K562 (cell line): ENCODE data around the gene NAGLU. TPM values are rescaled to one million over a fixed set of nuclear protein-coding genes. Genes with fewer than 3 reads are reported as not detected.
A peak's percentile ranks its signal among the peaks of the same experiment; 100 is the strongest.

Experiments used
- BHLHE40 ChIP-seq: IDR thresholded peaks from 2 replicates; pipeline ENCODE4 v1.6.1; 2011; ENCODE audit warnings: low read length, improper control_type of control experiment
- FOSL1 ChIP-seq: fragments of 200-800 bp; sonication (Bioruptor generic); conservative IDR thresholded peaks from 2 replicates; pipeline ENCODE4 v1.6.1; 2016; ENCODE audit warnings: missing genetic modification characterization, missing compliant biosample characterization
- HDAC2 ChIP-seq: fragments of 450-650 bp; IDR thresholded peaks from 2 replicates; pipeline ENCODE4 v1.6.1; 2016; ENCODE audit warnings: mild to moderate bottlenecking
- HNRNPLL ChIP-seq: fragments of 200-400 bp; formaldehyde crosslinking; IDR thresholded peaks from 2 replicates; pipeline ENCODE4 v1.6.1; 2017; ENCODE audit warnings: low read length, low read depth, mild to moderate bottlenecking; ENCODE audit not compliant: poor library complexity, severe bottlenecking
- JUN ChIP-seq, 2 experiments: sonication (generic) in 1 of 2; formaldehyde crosslinking in 1 of 2; IDR thresholded peaks; 2 replicates each; pipeline versions ENCODE4 v1.6.1 to v1.8.0; 2012 to 2022; ENCODE audit warnings: borderline replicate concordance in 2 of 2, mild to moderate bottlenecking in 2 of 2, improper control_type of control experiment in 1 of 2, low read depth in 1 of 2, low read length in 1 of 2, missing genetic modification reagents in 1 of 2
- L3MBTL2 ChIP-seq: fragments of 450-650 bp; IDR thresholded peaks from 2 replicates; pipeline ENCODE4 v1.6.1; 2016; ENCODE audit warnings: mild to moderate bottlenecking, moderate library complexity
- MEIS2 ChIP-seq: fragments of 450-650 bp; IDR thresholded peaks from 2 replicates; pipeline ENCODE4 v1.6.1; 2014; ENCODE audit warnings: mild to moderate bottlenecking; ENCODE audit not compliant: partially characterized antibody
- MXI1 ChIP-seq: IDR thresholded peaks from 2 replicates; pipeline ENCODE4 v1.6.1; 2011; ENCODE audit warnings: low read depth, mild to moderate bottlenecking, improper control_type of control experiment, low read length
- NCOR1 ChIP-seq: fragments of 450-650 bp; IDR thresholded peaks from 2 replicates; pipeline ENCODE4 v1.6.1; 2016; ENCODE audit warnings: mild to moderate bottlenecking, moderate library complexity
- NFIC ChIP-seq: fragments of 450-650 bp; IDR thresholded peaks from 2 replicates; pipeline ENCODE4 v1.6.1; 2017; ENCODE audit warnings: mild to moderate bottlenecking, inconsistent platforms
- POLR2G ChIP-seq: fragments of 200-400 bp; formaldehyde crosslinking; IDR thresholded peaks from 2 replicates; pipeline ENCODE4 v1.6.1; 2017; ENCODE audit warnings: low read depth, mild to moderate bottlenecking, antibody characterized with exemption, low read length, moderate library complexity
- RAD51 ChIP-seq: fragments of 450-650 bp; IDR thresholded peaks from 2 replicates; pipeline ENCODE4 v1.7.1; 2016; ENCODE audit warnings: low read depth, mild to moderate bottlenecking, borderline replicate concordance
- RCOR1 ChIP-seq, 2 experiments: IDR thresholded peaks; 2 replicates each; pipeline ENCODE4 v1.6.1; 2012; ENCODE audit warnings: low read depth in 2 of 2, low read length in 2 of 2, borderline replicate concordance in 1 of 2, improper control_type of control experiment in 1 of 2
- SIN3A ChIP-seq, 2 experiments: fragments of 150-350 bp in 1 of 2; IDR thresholded peaks; 2 replicates each; pipeline ENCODE4 v1.6.1; 2011 to 2016; ENCODE audit warnings: borderline replicate concordance in 2 of 2, low read depth in 2 of 2, low read length in 2 of 2, mild to moderate bottlenecking in 2 of 2, moderate library complexity in 2 of 2; ENCODE audit not compliant: control insufficient read depth in 1 of 2
- SRSF7 ChIP-seq: fragments of 200-400 bp; formaldehyde crosslinking; optimal IDR thresholded peaks from 2 replicates; pipeline ENCODE3; 2017; ENCODE audit warnings: mild to moderate bottlenecking, low read depth, low read length
- TGIF2 ChIP-seq: sonication (generic); formaldehyde crosslinking; IDR thresholded peaks from 2 replicates; pipeline ENCODE4 v1.8.1; 2022; ENCODE audit warnings: mild to moderate bottlenecking, missing genetic modification reagents, moderate library complexity
- ZBED1 ChIP-seq: IDR thresholded peaks from 2 replicates; pipeline ENCODE4 v1.6.1; 2014
- ZNF584 ChIP-seq: fragments of 200-800 bp; sonication (Bioruptor generic); IDR thresholded peaks from 2 replicates; pipeline ENCODE4 v1.6.1; 2016; ENCODE audit warnings: low read depth, mild to moderate bottlenecking, missing genetic modification characterization, missing compliant biosample characterization
- ZNF76 ChIP-seq: fragments of 250-450 bp; sonication (Bioruptor Pico); IDR thresholded peaks from 2 replicates; pipeline ENCODE4 v1.4.0; 2020; ENCODE audit warnings: mild to moderate bottlenecking, moderate library complexity, borderline replicate concordance
- polyA plus RNA-seq, 8 experiments: library from polyadenylated mRNA; depleted of rRNA in 4 of 8; stranded (reverse) in 5 of 8; unstranded in 3 of 8; fragments of >200 nt; fragmentation: Nextera tagmentation in 2 of 8; fragmentation: Illumina TruSeq in 1 of 8; extraction: Ambion mirVana in 2 of 8; extraction: Trizol in 1 of 8; gene quantifications; 2 replicates each; pipeline versions ENCODE4 v1.2.1 to v1.2.3, GENCODE V29; 2011 to 2014; ENCODE audit warnings: inconsistent platforms in 1 of 8, missing spikeins in 1 of 8
- total RNA-seq, 7 experiments: library from RNA; depleted of rRNA in 6 of 7; stranded (reverse); fragments of >200 nt in 6 of 7; fragmentation: Illumina TruSeq in 2 of 7; extraction: Trizol in 2 of 7; gene quantifications; 2 replicates each; pipeline versions ENCODE4 v1.2.1 to v1.2.3, GENCODE V29; 2011 to 2021; ENCODE audit warnings: low replicate concordance in 1 of 7
- TF ChIP-seq, protein P1 (sequence below), 3 experiments: fragments of 200-800 bp in 1 of 3; fragments of 250-450 bp in 1 of 3; fragments of 450-650 bp in 1 of 3; sonication (Bioruptor Pico) in 1 of 3; sonication (Bioruptor generic) in 1 of 3; formaldehyde crosslinking in 1 of 3; IDR thresholded peaks; 2 replicates each; pipeline versions ENCODE4 v1.6.1 to v1.8.0; 2016 to 2022; ENCODE audit warnings: mild to moderate bottlenecking in 2 of 3, missing genetic modification characterization in 2 of 3, missing compliant biosample characterization in 1 of 3, moderate library complexity in 1 of 3
- TF ChIP-seq, protein P2 (sequence below): IDR thresholded peaks from 2 replicates; pipeline ENCODE4 v1.6.1; 2011; ENCODE audit warnings: borderline replicate concordance, low read depth, mild to moderate bottlenecking, moderate library complexity, low read length; ENCODE audit not compliant: insufficient read depth, poor library complexity, severe bottlenecking

The NAGLU gene
- total and polyA plus RNA-seq, 9 of the 15 experiments (the other 6 are each of a cell fraction or from before 2014, with no cell fraction given) = 0.04 to 21.5 (median 8.5) TPM

DNA sequence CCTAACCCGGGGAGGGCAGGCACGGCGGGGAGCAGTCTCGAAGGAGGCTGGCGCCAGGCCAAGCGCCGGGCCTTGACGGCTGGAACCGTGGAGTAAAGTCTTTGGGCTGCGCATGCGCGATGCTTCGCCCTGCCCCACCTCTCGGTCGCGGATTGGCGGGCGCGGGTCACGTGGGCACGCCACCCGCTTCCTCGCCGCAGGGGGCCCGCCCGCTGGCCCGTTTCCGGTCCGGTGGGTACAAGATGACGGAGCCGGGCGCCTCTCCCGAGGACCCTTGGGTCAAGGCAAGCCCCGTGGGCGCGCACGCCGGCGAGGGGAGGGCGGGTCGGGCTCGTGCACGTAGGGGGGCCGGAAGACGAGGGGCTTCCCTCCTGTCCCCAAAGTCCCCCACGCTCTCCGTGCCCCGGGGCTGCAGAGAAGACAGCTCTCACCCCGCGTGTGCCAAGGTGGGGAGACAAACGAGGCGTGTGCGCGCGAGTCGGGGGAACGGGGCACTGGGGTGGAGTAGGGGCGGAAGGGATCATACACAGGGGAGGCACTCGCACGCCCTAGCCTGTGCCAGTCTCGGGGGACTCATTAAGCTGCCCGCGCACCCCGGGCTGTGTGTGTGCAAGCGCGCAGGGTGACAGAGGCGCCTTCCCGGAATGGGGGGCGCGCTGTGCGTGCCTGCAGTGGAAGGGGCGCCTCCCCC lies 31.0 kb downstream of the NAGLU start, which contains the start of gene MLX (continued):
- TF ChIP-seq RCOR1 (IDR thresholded peaks at IDR 0.05; ENCODE audit: borderline replicate concordance in 1 of 2, low read depth in 2 of 2, low read length in 2 of 2) (0 out of 4 replicates have a peak, but pooled peaks of 1 of the 2 experiments have one; percentile 10), L3MBTL2 (0 out of 2 replicates have a peak, but pooled peaks have one; percentile 77), NCOR1 (no peak), ZNF584 (CRISPR knock-in tag) (no peak), ZBED1 (0 out of 2 replicates have a peak, but pooled peaks have one; percentile 37), HDAC2 (no peak), FOSL1 (tag) (no peak), MXI1 (peak; percentile 89), HNRNPLL (peak; percentile 29), TGIF2 (no peak; the same call in 1 of the 2 replicates), SIN3A (IDR thresholded peaks at IDR 0.05; ENCODE audit: borderline replicate concordance in 2 of 2, control insufficient read depth in 1 of 2, low read depth in 2 of 2, low read length in 2 of 2) (peak in 1 of 2 experiments; percentile 66; a peak in 3 of 4 replicates), ZNF76 (CRISPR knock-in tag) (0 out of 2 replicates have a peak, but pooled peaks have one; percentile 31), POLR2G (peak; percentile 90), SRSF7 (no peak), JUN (IDR thresholded peaks at IDR 0.05; ENCODE audit: borderline replicate concordance, low read depth, low read length) (0 out of 2 replicates have a peak, but pooled peaks have one; percentile 5), JUN (CRISPR knock-in tag; IDR thresholded peaks at IDR 0.05; ENCODE audit: borderline replicate concordance) (no peak), BHLHE40 (peak; percentile 63; the same call in 1 of the 2 replicates), NFIC (peak; percentile 99), MEIS2 (peak; percentile 90), RAD51 (peak; percentile 97)
- TF ChIP-seq, protein P1, sequence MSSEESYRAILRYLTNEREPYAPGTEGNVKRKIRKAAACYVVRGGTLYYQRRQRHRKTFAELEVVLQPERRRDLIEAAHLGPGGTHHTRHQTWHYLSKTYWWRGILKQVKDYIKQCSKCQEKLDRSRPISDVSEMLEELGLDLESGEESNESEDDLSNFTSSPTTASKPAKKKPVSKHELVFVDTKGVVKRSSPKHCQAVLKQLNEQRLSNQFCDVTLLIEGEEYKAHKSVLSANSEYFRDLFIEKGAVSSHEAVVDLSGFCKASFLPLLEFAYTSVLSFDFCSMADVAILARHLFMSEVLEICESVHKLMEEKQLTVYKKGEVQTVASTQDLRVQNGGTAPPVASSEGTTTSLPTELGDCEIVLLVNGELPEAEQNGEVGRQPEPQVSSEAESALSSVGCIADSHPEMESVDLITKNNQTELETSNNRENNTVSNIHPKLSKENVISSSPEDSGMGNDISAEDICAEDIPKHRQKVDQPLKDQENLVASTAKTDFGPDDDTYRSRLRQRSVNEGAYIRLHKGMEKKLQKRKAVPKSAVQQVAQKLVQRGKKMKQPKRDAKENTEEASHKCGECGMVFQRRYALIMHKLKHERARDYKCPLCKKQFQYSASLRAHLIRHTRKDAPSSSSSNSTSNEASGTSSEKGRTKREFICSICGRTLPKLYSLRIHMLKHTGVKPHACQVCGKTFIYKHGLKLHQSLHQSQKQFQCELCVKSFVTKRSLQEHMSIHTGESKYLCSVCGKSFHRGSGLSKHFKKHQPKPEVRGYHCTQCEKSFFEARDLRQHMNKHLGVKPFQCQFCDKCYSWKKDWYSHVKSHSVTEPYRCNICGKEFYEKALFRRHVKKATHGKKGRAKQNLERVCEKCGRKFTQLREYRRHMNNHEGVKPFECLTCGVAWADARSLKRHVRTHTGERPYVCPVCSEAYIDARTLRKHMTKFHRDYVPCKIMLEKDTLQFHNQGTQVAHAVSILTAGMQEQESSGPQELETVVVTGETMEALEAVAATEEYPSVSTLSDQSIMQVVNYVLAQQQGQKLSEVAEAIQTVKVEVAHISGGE (CRISPR knock-in tag; IDR thresholded peaks at IDR 0.05) = peak in 1 of 3 experiments; percentile 80; a peak in 2 of 6 replicates
- TF ChIP-seq, protein P2, sequence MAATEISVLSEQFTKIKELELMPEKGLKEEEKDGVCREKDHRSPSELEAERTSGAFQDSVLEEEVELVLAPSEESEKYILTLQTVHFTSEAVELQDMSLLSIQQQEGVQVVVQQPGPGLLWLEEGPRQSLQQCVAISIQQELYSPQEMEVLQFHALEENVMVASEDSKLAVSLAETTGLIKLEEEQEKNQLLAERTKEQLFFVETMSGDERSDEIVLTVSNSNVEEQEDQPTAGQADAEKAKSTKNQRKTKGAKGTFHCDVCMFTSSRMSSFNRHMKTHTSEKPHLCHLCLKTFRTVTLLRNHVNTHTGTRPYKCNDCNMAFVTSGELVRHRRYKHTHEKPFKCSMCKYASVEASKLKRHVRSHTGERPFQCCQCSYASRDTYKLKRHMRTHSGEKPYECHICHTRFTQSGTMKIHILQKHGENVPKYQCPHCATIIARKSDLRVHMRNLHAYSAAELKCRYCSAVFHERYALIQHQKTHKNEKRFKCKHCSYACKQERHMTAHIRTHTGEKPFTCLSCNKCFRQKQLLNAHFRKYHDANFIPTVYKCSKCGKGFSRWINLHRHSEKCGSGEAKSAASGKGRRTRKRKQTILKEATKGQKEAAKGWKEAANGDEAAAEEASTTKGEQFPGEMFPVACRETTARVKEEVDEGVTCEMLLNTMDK = no peak
